HG03064 (cell line): Measurements from ENCODE around the gene RELCH.

Source experiments
- ATAC-seq: cut with Tn5 transposase; IDR thresholded peaks from one replicate; pipeline ENCODE4 v1.9.1; 2021; ENCODE audit warnings: low read depth; ENCODE audit not compliant: unreplicated experiment

The RELCH gene

DNA sequence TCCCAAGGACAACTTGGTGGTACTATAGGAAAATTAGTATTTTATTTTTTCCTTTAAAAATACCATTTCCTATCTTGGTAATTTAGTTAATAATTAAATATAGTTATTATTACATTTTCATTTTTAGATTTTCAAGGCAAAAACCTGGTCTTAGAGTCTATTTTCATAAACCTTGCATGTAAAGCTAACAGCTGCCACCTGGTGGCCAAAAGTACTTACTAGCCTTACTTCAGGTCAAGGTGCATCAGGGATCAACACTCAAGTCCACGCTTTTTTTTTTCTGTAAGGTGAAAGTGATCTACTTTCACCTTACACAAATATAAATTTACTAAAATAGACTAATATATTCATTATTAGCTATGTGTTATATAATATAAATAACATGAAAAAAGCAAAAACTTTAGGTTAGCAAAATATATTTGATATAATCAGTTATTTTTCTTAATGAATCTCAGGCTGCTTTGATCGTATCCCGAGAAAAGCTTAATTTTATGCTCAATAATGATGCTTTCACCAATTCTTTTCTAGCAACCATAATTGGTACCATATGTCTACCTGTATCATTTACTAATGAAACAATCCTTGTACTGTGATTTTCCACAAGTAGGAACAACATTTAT is 62.5 kb downstream of the RELCH start:
- ATAC-seq: no peak

DNA sequence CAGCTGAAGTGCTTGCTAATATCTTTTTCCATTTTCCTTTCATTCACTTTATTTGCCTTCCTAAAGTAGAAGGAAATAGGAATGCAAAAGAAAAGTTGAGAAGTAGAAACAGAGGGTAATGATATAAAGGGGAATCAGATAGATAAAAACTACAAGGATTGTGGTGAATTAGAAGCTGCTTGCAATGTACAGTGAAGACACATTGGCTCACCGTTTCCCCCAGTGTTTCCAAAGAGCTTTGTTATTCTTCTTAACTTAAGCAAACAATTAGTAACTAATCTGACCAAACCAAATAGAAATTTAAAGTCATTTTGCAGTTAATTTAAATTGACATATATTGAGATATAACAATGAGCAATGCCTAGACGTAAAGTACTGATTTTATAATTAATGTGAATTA is 63.4 kb downstream of the RELCH start:
- no peak for ATAC-seq

DNA sequence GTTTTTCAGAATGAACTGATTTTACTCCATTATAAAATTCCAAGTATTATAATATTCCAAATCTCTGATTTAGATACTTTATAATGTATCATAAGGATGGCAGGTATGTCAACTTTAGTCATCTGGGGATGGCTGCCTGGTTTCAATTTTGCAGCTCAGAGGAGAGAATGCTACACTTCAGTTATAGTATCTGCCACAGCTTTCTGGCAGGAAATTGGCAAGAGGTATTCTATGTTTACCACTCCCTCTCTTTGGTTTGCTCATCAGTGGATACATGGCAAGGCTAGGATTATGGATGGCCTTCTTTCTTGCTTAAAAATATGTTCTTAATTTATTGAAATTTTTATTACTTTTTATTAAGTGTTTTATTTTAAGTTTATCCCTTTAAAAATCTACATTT is 71.0 kb downstream of the RELCH start:
- ATAC-seq: no peak

DNA sequence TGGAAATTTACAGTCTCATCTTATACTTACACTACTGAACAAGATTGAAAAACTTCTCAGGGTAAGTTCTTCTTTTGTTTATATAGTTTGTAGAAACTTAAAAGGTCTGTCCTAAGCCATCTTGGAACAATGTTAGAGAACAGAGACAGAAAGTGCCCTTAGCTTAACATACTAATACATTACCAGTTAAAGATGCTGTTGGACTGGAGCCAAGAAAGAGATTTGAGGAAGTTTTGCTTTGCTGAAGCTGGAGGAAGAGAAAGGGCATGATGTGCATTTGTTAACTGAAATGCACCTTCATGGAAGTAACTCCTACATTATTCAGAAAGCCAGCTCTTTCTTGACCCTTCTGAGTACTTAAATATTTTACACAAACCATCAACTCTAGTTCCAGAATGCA is 71.6 kb downstream of the RELCH start:
- ATAC-seq: no peak

DNA sequence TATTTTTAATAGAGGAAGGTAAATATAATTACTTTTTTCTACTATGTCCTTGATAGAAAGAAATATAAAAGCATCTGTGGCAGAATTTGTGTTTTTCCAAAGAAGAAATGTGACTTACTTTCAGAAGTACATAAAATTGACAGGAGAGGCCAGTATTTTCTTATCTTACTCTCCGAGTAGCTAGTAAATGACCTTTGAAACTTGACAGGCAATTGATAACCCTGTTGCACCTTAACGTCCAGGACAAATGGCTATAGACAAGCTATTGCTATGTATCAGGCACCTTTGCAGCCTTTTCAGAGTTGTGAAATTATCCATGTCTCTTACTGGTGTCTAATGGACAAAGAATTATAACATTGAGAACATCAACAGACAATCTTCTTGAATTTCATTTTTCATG is 75.0 kb downstream of the RELCH start:
- no peak for ATAC-seq

DNA sequence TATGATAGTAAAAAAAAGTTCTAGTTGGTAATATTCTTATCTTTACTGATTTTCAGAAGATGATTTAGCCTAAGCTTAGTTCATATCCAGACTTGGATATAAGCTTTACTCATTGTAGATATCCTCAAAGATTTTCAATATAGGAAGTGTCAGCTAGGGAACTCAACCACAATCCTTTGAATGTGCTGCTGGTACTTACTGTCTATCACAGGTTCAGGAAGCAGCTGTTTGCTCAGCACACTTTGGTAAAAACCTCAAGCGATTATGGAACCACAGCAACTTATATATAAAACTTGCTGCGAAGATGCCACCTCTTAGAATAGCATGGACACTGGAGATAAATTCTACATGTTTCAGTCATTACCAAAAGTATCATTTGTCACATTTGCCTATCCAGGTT is 77.9 kb downstream of the RELCH start:
- ATAC-seq: no peak

DNA sequence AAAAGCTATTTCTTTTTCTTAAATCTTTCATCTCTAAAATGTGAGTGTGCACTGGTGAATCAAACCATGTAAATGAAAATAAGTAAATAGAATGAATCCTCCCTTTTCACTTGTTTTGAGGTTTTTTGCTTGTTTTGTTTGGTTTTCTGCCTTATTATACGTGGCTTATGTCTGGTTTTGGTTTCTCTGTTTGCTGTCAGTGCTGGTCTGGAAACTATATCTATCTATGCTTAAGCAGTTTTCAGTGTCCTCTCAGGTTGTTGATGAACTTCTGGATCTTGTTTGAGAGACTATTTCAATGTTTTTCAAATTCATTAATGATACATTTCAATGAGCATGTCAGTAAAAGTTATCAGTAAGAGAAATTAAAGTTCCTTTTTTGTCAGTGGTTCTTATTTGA is 90.0 kb downstream of the RELCH start:
- no peak for ATAC-seq

DNA sequence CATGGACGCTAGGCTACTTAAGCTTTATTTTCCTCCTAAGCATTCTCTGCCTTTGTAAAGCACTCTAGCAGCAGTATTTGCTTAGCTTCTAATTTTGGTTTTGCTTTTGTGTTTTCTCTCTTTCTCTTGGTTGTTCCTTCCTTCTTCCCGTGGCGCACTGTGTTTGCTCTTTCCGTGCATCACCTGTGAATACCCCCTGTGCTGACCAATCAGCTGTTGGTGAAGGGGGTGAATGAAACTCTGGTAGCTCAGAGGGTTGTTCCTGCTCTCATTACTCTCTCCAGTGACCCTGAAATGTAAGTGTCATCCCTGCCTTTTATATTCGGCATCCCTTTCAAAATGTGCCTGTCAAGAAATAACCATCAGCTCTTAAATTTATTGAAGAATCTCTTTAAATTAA is 92.5 kb downstream of the RELCH start:
- no peak for ATAC-seq

DNA sequence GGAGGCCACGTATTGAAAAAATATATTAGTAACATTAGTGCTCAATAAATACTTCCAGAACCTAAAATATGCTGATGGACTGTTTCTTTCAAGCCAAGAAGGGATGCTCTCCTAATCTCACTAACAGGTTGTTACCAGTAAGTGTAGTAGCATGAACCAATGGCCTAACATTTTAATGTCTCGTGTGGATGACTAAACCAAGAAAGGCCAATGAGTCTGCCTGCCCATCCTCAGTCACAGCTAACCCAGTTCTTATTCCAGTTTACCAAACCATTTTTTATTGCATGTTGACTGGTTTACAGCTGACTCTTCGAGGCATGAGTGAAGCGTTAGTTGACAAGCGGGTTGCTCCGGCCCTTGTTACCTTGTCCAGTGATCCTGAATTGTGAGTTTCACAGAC is 93.0 kb downstream of the RELCH start:
- ATAC-seq: no peak

DNA sequence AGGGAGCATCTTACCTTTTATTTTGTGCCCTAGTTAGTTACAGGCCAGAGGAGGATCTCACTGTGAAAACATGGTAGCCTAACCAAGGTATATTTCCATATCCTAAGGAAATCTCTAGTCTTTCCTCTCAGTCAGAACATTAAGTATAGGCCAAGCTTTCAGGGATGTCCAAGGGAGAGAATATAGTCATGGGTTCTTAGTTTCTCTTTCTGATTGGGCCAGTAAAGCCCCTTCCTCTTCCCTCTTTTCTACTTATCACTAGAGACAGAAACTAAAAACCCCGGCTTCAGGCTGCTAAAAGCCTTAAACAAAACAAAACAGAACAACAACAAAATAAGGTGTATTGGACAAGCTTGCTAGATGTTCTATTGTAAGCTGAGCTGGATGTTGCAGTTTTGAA is 93.7 kb downstream of the RELCH start:
- ATAC-seq: no peak

DNA sequence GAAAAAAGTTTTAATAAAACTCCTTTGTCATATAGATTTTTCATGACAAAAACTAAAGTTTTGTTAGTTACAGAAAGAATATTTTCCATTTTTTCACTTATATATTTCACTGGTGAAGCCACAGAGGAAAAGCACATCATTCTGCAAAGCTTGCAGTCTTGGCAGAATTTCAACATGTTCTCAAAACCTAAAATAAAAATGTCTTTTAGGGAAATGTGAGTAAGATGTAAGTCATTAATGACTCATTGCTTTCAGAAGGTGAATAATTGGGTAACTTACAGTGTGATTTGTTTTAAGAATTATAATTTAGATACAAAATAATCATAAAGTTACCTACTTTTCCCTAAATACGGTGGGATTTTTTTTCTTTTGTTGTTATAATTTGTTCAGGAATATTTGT is 94.6 kb downstream of the RELCH start:
- no peak for ATAC-seq

DNA sequence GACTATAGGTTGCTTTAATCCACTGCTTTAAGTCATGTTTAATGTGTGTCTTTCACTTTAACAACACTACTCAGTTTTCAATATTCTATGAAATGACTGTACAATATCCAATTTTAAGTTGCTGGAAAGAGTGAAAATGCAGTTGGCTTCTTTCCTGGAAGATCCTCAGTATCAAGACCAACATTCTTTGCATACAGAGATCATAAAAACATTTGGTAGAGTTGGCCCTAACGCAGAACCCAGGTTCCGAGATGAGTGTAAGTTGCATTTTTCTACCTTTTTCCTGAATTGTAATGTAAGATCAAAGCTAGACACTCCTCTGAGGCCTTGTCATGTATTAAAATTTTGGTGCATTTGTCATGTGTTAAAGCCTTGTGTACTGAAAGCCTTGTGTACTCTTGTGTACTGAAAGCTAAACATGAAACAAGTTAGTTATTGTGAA is 95.2 kb downstream of the RELCH start:
- no peak for ATAC-seq

DNA sequence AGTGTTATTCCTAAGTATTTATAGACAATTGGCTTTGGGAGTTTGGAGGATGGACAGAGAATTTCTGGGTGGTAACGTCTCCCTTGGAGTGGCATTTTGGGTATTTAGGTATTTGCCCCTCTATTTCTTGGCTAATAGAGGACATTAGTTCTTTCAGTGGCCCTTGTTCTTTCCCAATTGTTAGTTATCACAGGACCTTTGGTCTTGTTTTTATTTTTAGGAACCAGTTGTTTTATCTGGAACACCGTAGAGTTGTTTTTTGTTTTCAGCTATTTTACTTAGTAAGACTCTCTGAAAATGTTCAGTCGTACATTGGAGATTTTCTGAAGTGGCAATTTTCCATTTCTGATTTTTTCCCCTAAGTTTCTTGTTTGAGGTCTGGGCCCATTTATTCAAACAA is 97.6 kb downstream of the RELCH start:
- no peak for ATAC-seq

DNA sequence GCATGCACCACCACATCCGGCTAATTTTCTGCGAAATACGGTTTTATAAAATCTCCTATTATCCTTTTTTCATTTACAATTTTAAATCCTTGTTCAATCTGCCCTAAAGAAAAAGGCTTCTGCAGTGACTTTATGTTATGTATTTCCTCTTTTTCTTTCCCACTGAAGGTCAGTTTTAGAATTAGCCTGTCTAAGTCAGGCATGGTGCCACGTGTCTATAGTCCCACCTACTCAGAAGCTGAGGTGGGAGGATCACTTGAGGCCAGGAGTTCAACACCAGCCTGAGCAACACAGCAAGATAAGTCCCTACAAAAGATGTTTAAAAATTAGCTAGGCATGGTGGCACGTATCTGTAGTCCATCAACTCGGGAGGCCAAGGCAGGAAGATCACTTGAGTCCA is 98.2 kb downstream of the RELCH start:
- ATAC-seq: no peak

DNA sequence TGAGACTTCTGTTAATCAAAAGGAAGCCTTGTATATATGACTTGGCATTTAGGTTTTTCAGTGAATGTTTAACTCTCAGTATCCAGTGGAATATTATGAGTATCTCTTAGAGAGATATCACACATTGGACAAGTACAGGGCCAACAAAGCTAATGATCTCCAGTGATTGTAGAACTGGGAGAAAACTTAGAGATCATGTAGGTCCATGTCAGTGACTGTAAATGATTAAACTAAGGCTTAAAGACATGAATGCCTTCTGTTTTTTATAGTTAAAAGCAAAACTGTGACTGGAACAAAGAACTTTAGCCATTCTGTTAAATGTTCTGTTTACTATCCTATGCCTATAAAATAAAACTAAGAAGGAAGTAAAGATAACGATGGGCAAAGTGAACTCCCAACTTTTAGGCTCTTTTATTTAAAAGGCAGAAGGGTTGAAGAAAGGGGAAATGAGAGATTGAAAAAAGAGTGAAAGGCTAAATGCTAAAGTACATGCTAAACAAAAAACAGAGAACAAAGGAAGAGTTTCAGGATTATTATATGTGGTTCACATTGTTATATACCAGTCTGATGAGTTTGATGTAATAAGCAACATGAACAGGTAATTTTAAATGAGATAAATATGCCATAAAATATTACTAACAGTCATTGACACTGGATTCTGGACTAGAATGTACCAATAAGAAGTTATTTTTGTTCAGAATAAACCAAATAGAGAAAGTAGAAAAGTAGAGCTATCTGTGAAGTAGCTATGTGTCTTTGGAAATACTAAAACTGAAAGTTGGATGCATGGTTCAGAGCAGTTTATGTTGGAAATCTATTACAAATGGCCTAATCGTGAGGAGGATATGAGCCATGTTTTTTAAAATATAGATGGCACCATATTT is 101.0 kb downstream of the RELCH start:
- no peak for ATAC-seq

DNA sequence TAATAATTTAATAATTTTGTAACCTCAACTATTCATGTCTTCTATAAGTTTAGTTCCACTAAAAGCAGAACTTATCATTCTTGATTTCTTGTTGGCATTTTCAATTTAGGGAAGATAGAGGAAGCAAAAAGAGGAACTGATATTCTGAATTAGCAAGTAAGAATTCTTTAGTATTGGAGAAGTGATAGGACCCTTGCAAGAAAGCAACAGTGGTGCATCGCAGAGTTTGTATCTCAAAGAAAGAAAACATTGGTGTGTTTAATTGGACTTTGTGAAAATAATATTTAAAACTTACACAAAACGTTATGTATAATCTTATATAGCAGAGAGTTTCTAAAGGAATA is 101.6 kb downstream of the RELCH start:
- no peak for ATAC-seq

DNA sequence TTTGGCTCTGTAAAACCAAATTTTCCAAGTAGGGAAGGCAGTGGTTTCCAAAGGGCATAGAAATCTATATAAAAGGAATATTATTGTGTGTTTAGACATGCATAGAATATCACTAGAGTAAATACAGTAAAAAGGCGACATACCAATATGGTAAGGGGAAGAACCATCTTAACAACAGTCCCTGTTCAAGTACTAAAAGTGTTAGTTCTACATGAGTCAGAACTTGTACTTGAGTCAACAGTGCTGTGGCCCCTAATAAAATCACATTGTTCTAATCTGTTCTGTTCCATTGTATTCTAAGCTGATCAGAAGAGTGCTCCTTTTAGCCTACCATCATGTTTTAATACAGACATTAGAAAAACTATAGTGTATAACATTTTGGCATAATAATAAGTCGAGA is 102.0 kb downstream of the RELCH start:
- peak; percentile 59 for ATAC-seq

DNA sequence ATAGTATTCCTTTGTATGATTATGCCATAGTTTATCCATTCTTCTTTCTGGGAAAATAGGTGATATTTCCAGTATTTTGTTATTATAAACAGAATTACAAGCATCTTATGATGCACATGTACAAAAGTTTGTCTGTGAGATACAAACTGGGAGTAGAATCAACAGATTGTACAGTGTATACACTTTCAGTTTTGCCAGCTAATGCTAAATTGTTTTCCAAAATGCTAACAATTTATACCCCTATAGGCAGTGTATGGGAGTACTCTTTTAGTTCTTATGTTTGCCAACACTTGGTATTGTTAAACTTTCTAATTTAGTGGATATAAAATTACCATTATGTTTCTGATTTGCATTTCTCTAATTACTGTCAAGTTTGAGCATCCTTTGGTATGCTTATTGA is 107.0 kb downstream of the RELCH start:
- no peak for ATAC-seq

DNA sequence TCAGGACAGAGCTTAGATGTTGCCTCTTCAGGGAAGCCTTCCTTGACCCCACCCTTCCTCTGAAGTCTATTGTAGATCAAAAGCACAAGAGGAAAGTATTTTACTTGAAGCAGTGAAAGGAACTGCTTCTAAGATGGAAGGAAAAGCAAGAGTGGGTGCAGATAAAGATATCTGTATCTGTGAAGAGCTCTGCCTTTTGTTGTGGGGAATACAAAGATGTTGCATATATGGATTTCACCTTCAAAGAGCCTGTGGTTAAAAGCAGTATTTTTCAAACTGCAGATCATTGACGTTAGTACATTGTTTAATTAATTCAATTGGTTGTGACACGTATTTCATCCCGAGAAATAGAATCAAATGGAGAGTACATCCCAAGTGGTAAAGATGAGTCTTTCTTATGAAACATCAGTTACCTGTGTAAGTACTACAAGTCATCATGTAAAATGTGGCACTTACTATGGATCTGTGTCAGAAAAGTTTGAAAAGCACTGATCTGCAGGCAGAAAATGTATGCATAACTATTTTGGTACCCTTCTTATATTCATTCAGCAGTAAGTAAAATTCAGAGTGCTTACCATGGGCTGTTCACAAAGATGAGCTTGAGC is 113.4 kb downstream of the RELCH start:
- ATAC-seq: no peak

DNA sequence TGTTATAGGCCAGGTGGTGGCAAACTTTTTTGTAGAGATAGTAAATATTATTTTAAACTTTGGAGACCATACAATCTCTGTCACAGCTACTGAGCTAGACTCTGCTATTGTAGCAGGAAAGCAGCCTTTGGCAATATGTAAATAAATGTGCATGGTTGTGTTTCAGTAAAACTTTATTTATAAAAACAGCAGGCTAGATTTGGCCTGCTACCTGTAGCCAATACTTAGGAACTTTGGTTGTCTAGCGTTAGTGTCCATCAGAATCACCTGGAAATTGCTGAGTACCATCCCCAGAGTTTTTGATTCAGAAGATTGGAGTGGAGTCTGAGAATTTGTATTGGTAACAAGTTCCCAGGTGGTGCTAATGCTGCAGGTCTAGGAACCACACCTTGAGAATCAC is 114.3 kb downstream of the RELCH start:
- ATAC-seq: no peak

DNA sequence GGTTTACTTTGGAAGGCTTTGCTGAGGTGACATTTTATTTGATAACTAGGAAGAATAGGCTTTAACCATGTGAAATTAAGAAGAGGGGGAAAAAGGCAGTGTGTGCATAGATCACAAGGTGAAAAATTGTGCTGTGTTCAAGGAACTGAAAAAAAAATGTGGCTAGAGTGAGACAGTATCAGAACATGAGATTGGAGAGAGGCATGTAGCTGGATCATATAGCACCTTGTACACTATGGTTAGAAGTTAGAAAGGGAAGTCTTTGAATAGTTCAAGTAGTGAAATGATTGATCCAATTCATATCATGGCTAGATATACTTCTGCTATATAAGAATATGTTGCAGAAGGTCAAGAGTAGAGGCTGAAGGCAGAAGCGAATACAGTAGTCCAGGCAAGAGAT is 125.8 kb downstream of the RELCH start:
- ATAC-seq: no peak
